Body of pancreas (tissue), 4 donors: ENCODE results near the gene PRR19.

ENCODE experiments used
- CTCF ChIP-seq, 7 experiments: fragments of 450-650 bp in 4 of 7; fragments of 200-600 bp in 3 of 7; sonication (generic) in 3 of 7; IDR thresholded peaks; one replicate each; pipeline ENCODE4 v1.5.1; 2016 to 2019; ENCODE audit warnings: antibody characterized with exemption in 7 of 7
- POLR2A ChIP-seq, 3 donors: fragments of 450-650 bp; IDR thresholded peaks; one replicate each; pipeline ENCODE4 v1.6.1; 2016; ENCODE audit warnings: antibody characterized with exemption in 3 of 3, mild to moderate bottlenecking in 2 of 3

GRCh38 chr19:42269478-42270345 lies 32.2 kb upstream of the PRR19 start:
- TF ChIP-seq POLR2A (IDR thresholded peaks at IDR 0.05) = peak in 1 of 3 donors; percentile 7
- no peak for TF ChIP-seq CTCF (IDR thresholded peaks at IDR 0.05)
